GM19395 (cell line): Measurements from ENCODE around the gene ALKAL2.

ENCODE experiments used
- ATAC-seq: cut with Tn5 transposase; IDR thresholded peaks from one replicate; pipeline ENCODE4 v1.9.1; 2021; ENCODE audit warnings: mild to moderate bottlenecking, moderate library complexity; ENCODE audit not compliant: unreplicated experiment

The ALKAL2 gene

GRCh38 chr2:271917-272316, 16.0 kb downstream of the ALKAL2 start:
- no peak for ATAC-seq

- no peak for ATAC-seq
Measured at GRCh38 chr2:270861-271260, 17.0 kb downstream of the ALKAL2 start.

GRCh38 chr2:269356-270030, 18.4 kb downstream of the ALKAL2 start:
- ATAC-seq: no peak

- no peak for ATAC-seq
Measured at GRCh38 chr2:268323-268722, 19.6 kb downstream of the ALKAL2 start.

- ATAC-seq: peak; percentile 86
Measured at GRCh38 chr2:264493-265468, 23.1 kb downstream of the ALKAL2 start, which contains the start of gene ACP1. TSS of gene ACP1 (plus strand) at chr2:264947. CDS start at chr2:264965, 18 bp downstream.

- peak; percentile 39 for ATAC-seq
Measured at GRCh38 chr2:263774-264492, 24.0 kb downstream of the ALKAL2 start, which contains the start of gene SH3YL1. TSS of gene SH3YL1 (minus strand) at chr2:264032. CDS start at chr2:263984, 48 bp downstream.

- ATAC-seq: no peak
Measured at GRCh38 chr2:263022-263738, 24.7 kb downstream of the ALKAL2 start.

- no peak for ATAC-seq
Measured at GRCh38 chr2:262117-262516, 25.8 kb downstream of the ALKAL2 start.

- ATAC-seq: no peak
Measured at GRCh38 chr2:260507-261161, 27.3 kb downstream of the ALKAL2 start.

- no peak for ATAC-seq
Measured at GRCh38 chr2:259789-260331, 28.0 kb downstream of the ALKAL2 start.

GRCh38 chr2:258933-259332, 29.0 kb downstream of the ALKAL2 start:
- no peak for ATAC-seq

- no peak for ATAC-seq
Measured at GRCh38 chr2:257842-258241, 30.0 kb downstream of the ALKAL2 start.

- no peak for ATAC-seq
Measured at GRCh38 chr2:257429-257828, 30.5 kb downstream of the ALKAL2 start.

GRCh38 chr2:256094-256493, 31.8 kb downstream of the ALKAL2 start:
- no peak for ATAC-seq

- ATAC-seq: no peak
Measured at GRCh38 chr2:255195-255594, 32.7 kb downstream of the ALKAL2 start.

- ATAC-seq: no peak
Measured at GRCh38 chr2:254241-254640, 33.6 kb downstream of the ALKAL2 start.

GRCh38 chr2:253202-253638, 34.7 kb downstream of the ALKAL2 start:
- ATAC-seq: no peak

- ATAC-seq: no peak
Measured at GRCh38 chr2:252001-252602, 35.8 kb downstream of the ALKAL2 start.

- ATAC-seq: no peak
Measured at GRCh38 chr2:249538-250042, 38.3 kb downstream of the ALKAL2 start.
